ENCODE measurements around the gene FHOD3. TPM values are rescaled to one million over a fixed set of nuclear protein-coding genes. Genes with fewer than 3 reads are reported as not detected.

Gene FHOD3
- total and polyA plus RNA-seq, 2 of the 13 experiments (the other 11 are each of a cell fraction or from before 2014, with no cell fraction given): 0.07 TPM; not detected in 1

DNA sequence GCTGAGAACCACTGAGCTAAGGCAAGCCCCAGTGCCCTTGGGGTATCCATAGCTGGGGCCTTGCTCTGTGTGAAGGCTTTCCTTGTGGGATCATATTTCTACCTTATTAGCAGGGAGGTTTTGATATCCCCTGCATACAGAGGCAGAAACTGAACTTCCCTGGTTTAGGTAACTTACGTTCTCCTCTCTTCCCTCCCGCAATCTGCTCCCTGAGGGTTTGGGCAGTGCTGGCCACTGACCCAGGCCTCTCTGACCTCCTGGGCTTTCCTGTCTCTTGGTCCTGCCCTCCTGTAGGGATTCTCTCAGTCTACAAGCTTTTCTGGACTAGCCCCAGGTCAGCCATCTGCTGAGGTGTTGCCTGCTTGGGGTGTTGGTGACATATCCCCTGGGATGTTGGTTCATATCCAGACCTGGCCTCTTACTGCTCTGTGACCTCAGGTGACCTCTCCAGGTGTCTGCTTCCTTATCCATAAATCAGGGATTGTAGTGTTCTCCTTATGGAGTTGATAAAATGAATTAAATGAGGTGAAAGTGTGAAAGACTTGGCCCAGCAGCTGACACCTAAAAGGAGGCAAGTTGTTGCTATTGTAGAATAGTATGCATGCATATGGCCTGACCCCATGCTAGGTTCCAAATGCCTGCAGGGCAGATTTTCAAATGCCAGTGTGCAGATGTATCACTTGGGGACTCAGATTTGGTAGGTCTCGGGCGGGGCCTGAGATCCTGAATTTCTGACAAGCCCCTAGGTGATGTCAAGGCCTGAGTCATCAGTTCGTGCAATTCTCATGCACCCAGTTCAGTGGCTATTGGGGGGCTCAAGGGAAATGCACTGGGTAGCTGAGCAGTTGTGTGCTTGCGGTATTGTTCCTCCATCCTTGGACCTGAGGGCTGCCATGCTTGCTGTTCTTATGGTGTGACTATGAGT lies 106.6 kb downstream of the FHOD3 start:
- Histone ChIP-seq H4K20me1 (ENCODE audit: insufficient read depth, low read length) (no peaks in the 10 kb centered on the region), H3K36me3 (replicated peaks in 1 of 2; ENCODE audit: control insufficient read depth in 1 of 2, insufficient read depth in 2 of 2, low read length in 2 of 2) (no peaks in the 10 kb centered on the region), H3K4me3 (replicated peaks in 1 of 3; ENCODE audit: insufficient read depth in 1 of 3, low read depth in 2 of 3, low read length in 3 of 3) (no peak overlapping the region), H3K9ac (ENCODE audit: insufficient read depth, low read depth, low read length) (no peak overlapping the region), H3K79me2 (ENCODE audit: insufficient read depth, low read length) (no peaks in the 10 kb centered on the region), H3K4me2 (ENCODE audit: low read depth, low read length) (no peak overlapping the region), H3K4me1 (ENCODE audit: insufficient read depth, low read length) (no peaks in the 10 kb centered on the region), H2AFZ (ENCODE audit: low read length) (no peak overlapping the region), H3K9me3 (ENCODE audit: low read length) (no peaks in the 10 kb centered on the region), H3K27me3 (ENCODE audit: control insufficient read depth in 1 of 2, insufficient read depth in 2 of 2, low read length in 2 of 2) (peaks cover 2 to 5% of the 10 kb centered on the region in 2 experiments; a peak in 2 of 5 replicates), H3K27ac (ENCODE audit: extremely low read length, insufficient read depth, low read length) (no peak overlapping the region)
- POLR2A ChIA-PET: no interaction called here
- FAIRE-seq (no peak), DNase-seq (ENCODE audit: low spot score) (no peak), ATAC-seq (no peak)
- CTCF ChIA-PET (ENCODE audit: low intra/inter-chr PET ratio, low total read pairs): no interaction called here
- in situ Hi-C loops (cut with HindIII; ENCODE audit: extremely low pct_ligation_motif_present, low pct_unique_long_range_greater_than_20kb) (no loop called here), intact Hi-C loops (cut with micrococcal nuclease; ENCODE audit: unreplicated experiment) (no loop called here)
- 35% methylated on average over 6 of the region's 6 CpGs for WGBS (ENCODE audit: low lambda C conversion rate)
- no TSS peak for BruUV-seq (replicated peaks)
- TF ChIP-seq, protein P1, sequence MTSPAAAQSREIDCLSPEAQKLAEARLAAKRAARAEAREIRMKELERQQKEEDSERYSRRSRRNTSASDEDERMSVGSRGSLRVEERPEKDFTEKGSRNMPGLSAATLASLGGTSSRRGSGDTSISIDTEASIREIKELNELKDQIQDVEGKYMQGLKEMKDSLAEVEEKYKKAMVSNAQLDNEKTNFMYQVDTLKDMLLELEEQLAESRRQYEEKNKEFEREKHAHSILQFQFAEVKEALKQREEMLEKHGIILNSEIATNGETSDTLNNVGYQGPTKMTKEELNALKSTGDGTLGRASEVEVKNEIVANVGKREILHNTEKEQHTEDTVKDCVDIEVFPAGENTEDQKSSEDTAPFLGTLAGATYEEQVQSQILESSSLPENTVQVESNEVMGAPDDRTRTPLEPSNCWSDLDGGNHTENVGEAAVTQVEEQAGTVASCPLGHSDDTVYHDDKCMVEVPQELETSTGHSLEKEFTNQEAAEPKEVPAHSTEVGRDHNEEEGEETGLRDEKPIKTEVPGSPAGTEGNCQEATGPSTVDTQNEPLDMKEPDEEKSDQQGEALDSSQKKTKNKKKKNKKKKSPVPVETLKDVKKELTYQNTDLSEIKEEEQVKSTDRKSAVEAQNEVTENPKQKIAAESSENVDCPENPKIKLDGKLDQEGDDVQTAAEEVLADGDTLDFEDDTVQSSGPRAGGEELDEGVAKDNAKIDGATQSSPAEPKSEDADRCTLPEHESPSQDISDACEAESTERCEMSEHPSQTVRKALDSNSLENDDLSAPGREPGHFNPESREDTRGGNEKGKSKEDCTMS (CRISPR knock-in tag; conservative IDR thresholded peaks at IDR 0.05): no peak
- no peak for TF ChIP-seq ZNF329 (CRISPR knock-in tag; IDR thresholded peaks at IDR 0.05; ENCODE audit: low read depth)
- TF ChIP-seq ZNF816 (CRISPR knock-in tag; IDR thresholded peaks at IDR 0.05; ENCODE audit: borderline replicate concordance): no peak
- TF ChIP-seq ZNF34 (CRISPR knock-in tag; IDR thresholded peaks at IDR 0.05; ENCODE audit: borderline replicate concordance): no peak
- TF ChIP-seq, protein P2, sequence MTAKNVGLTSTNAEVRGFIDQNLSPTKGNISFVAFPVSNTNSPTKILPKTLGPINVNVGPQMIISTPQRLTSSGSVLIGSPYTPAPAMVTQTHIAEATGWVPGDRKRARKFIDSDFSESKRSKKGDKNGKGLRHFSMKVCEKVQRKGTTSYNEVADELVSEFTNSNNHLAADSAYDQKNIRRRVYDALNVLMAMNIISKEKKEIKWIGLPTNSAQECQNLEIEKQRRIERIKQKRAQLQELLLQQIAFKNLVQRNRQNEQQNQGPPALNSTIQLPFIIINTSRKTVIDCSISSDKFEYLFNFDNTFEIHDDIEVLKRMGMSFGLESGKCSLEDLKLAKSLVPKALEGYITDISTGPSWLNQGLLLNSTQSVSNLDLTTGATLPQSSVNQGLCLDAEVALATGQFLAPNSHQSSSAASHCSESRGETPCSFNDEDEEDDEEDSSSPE (CRISPR knock-in tag; IDR thresholded peaks at IDR 0.05): no peak
- TF ChIP-seq ZNF720 (CRISPR knock-in tag; IDR thresholded peaks at IDR 0.05): no peak
- TF ChIP-seq, protein P3, sequence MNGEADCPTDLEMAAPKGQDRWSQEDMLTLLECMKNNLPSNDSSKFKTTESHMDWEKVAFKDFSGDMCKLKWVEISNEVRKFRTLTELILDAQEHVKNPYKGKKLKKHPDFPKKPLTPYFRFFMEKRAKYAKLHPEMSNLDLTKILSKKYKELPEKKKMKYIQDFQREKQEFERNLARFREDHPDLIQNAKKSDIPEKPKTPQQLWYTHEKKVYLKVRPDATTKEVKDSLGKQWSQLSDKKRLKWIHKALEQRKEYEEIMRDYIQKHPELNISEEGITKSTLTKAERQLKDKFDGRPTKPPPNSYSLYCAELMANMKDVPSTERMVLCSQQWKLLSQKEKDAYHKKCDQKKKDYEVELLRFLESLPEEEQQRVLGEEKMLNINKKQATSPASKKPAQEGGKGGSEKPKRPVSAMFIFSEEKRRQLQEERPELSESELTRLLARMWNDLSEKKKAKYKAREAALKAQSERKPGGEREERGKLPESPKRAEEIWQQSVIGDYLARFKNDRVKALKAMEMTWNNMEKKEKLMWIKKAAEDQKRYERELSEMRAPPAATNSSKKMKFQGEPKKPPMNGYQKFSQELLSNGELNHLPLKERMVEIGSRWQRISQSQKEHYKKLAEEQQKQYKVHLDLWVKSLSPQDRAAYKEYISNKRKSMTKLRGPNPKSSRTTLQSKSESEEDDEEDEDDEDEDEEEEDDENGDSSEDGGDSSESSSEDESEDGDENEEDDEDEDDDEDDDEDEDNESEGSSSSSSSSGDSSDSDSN (CRISPR knock-in tag; IDR thresholded peaks at IDR 0.05): no peak
- TF ChIP-seq SP5 (CRISPR knock-in tag; IDR thresholded peaks at IDR 0.05; ENCODE audit: borderline replicate concordance, low read depth): no peak
- TF ChIP-seq ZNF776 (CRISPR knock-in tag; IDR thresholded peaks at IDR 0.05): no peak
- TF ChIP-seq GZF1 (CRISPR knock-in tag; IDR thresholded peaks at IDR 0.05): no peak
- no peak for TF ChIP-seq PHF5A (CRISPR knock-in tag; IDR thresholded peaks at IDR 0.05; ENCODE audit: low read depth, unreplicated experiment)
- TF ChIP-seq ZNF432 (CRISPR knock-in tag; IDR thresholded peaks at IDR 0.05; ENCODE audit: borderline replicate concordance): no peak
- TF ChIP-seq, protein P4, sequence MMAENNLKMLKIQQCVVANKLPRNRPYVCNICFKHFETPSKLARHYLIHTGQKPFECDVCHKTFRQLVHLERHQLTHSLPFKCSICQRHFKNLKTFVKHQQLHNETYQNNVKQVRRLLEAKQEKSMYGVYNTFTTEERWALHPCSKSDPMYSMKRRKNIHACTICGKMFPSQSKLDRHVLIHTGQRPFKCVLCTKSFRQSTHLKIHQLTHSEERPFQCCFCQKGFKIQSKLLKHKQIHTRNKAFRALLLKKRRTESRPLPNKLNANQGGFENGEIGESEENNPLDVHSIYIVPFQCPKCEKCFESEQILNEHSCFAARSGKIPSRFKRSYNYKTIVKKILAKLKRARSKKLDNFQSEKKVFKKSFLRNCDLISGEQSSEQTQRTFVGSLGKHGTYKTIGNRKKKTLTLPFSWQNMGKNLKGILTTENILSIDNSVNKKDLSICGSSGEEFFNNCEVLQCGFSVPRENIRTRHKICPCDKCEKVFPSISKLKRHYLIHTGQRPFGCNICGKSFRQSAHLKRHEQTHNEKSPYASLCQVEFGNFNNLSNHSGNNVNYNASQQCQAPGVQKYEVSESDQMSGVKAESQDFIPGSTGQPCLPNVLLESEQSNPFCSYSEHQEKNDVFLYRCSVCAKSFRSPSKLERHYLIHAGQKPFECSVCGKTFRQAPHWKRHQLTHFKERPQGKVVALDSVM (CRISPR knock-in tag; IDR thresholded peaks at IDR 0.05): no peak
- TF ChIP-seq ZFYVE20 (CRISPR knock-in tag; IDR thresholded peaks at IDR 0.05; ENCODE audit: borderline replicate concordance, low read depth): no peak
- no peak for TF ChIP-seq ZNF441 (CRISPR knock-in tag; IDR thresholded peaks at IDR 0.05; ENCODE audit: borderline replicate concordance)

All from HepG2 (cell line).